Measurements from ENCODE around the gene RFX2. TPM values are rescaled to one million over a fixed set of nuclear protein-coding genes. Genes with fewer than 3 reads are reported as not detected.

Gene RFX2
- total and polyA plus RNA-seq, 9 of the 15 experiments (the other 6 are each of a cell fraction or from before 2014, with no cell fraction given), result 3.6 to 18.7 (median 8.7) TPM

GRCh38 chr19:6125571-6125989, 15.3 kb upstream of the RFX2 start (continued):
- TF ChIP-seq MYNN (IDR thresholded peaks at IDR 0.05) (no peak), MYNN (CRISPR knock-in tag; IDR thresholded peaks at IDR 0.05) (no peak), CEBPG (CRISPR knock-in tag; IDR thresholded peaks at IDR 0.05) (no peak), CEBPG (tag; conservative IDR thresholded peaks at IDR 0.05 in 1 of 2, IDR thresholded peaks at IDR 0.05 in 1 of 2) (no peak), HDAC6 (IDR thresholded peaks at IDR 0.05; ENCODE audit: low read depth, low read length) (no peak), NFIC (IDR thresholded peaks at IDR 0.05) (no peak), CBFA2T3 (IDR thresholded peaks at IDR 0.05) (0 out of 2 replicates have a peak, but pooled peaks have one; percentile 2), PTTG1 (tag; IDR thresholded peaks at IDR 0.05; ENCODE audit: low read depth) (no peak), RBM22 (IDR thresholded peaks at IDR 0.05; ENCODE audit: low read depth, low read length, poor library complexity, severe bottlenecking) (no peak), HLTF (IDR thresholded peaks at IDR 0.05) (no peak), HIVEP1 (CRISPR knock-in tag; IDR thresholded peaks at IDR 0.05) (no peak), ELF2 (CRISPR knock-in tag; IDR thresholded peaks at IDR 0.05) (no peak), ELF4 (CRISPR knock-in tag; IDR thresholded peaks at IDR 0.05) (no peak), DACH1 (IDR thresholded peaks at IDR 0.05; ENCODE audit: partially characterized antibody) (no peak), TCFL5 (CRISPR knock-in tag; conservative IDR thresholded peaks at IDR 0.05) (no peak), MAZ (CRISPR knock-in tag; conservative IDR thresholded peaks at IDR 0.05 in 1 of 2, IDR thresholded peaks at IDR 0.05 in 1 of 2) (no peak), RAD21 (CRISPR knock-in tag; conservative IDR thresholded peaks at IDR 0.05 in 1 of 2, IDR thresholded peaks at IDR 0.05 in 1 of 2) (peak; percentile 93 to 99), MNT (conservative IDR thresholded peaks at IDR 0.05) (peak in 1 of 2 experiments; percentile 73; a peak in 3 of 4 replicates), ZBTB40 (IDR thresholded peaks at IDR 0.05) (no peak), ZBTB40 (CRISPR knock-in tag; IDR thresholded peaks at IDR 0.05) (no peak), ZFPM2 (CRISPR knock-in tag; IDR thresholded peaks at IDR 0.05) (no peak), ZNF583 (CRISPR knock-in tag; IDR thresholded peaks at IDR 0.05) (no peak)
